Lower lobe of right lung (tissue), 2 donors: Measurements from ENCODE around the gene DRG2. TPM values are rescaled to one million over a fixed set of nuclear protein-coding genes. Genes with fewer than 3 reads are reported as not detected.

Source experiments
- ATAC-seq, 2 donors: fragments of 200-7000 bp; cut with Tn5 transposase; one replicate each; pipeline ENCODE4 v1.9.1; 2020 to 2022; ENCODE audit warnings: mild to moderate bottlenecking in 2 of 2, moderate library complexity in 2 of 2
- DNase-seq: peaks from one replicate; pipeline ENCODE4 v3.0.0-alpha.2; 2020
- H3K27ac ChIP-seq: fragments of 200-600 bp; one replicate; pipeline ENCODE4 v1.8.0; 2022
- H3K27me3 ChIP-seq: fragments of 200-600 bp; one replicate; pipeline ENCODE4 v1.8.0; 2022; ENCODE audit warnings: low read depth
- H3K36me3 ChIP-seq: fragments of 200-600 bp; one replicate; pipeline ENCODE4 v1.8.0; 2022; ENCODE audit warnings: mild to moderate bottlenecking
- H3K4me1 ChIP-seq: fragments of 200-600 bp; one replicate; pipeline ENCODE4 v1.8.0; 2022
- H3K4me3 ChIP-seq: fragments of 200-600 bp; one replicate; pipeline ENCODE4 v1.8.0; 2022; ENCODE audit warnings: mild to moderate bottlenecking
- H3K9me3 ChIP-seq: fragments of 200-600 bp; one replicate; pipeline ENCODE4 v1.8.0; 2022
- CTCF ChIP-seq: fragments of 200-600 bp; IDR thresholded peaks from one replicate; pipeline ENCODE4 v1.8.0; 2022; ENCODE audit warnings: antibody characterized with exemption, mild to moderate bottlenecking
- intact Hi-C: fragments of 100-400 bp; cut with DNase I; formaldehyde crosslinking; loops from one replicate; pipeline ENCODE4 v1.11.0; 2022
- total RNA-seq: library from RNA; stranded (reverse); fragmentation: NEBNext Ultra II Directional; extraction: Animal tissue kit (Norgen Biotek cat#: 25700); gene quantifications from one replicate; pipeline ENCODE4 v1.2.1, GENCODE V29; 2021
- donor health status: DM: no; HTN: yes; CAD: no; lungs with severe emphysema.

The DRG2 gene
- total RNA-seq, 1 donor from 2014 or later, result 29.2 TPM

- Histone ChIP-seq H3K36me3 (no peaks in the 10 kb centered on the region), H3K27ac (no peak overlapping the region), H3K4me1 (no peaks in the 10 kb centered on the region), H3K9me3 (no peaks in the 10 kb centered on the region), H3K27me3 (peaks cover 7% of the 10 kb centered on the region), H3K4me3 (no peak overlapping the region)
- TF ChIP-seq CTCF, result no peak
- no peak for ATAC-seq
- intact Hi-C loops, result no loop called here
- no peak for DNase-seq
These were observed 13.0 kb upstream of the DRG2 start for GRCh38 chr17:18074566-18075272.

- H3K4me1 ChIP-seq, result no peaks in the 10 kb centered on the region
- H3K4me3 ChIP-seq, result no peak overlapping the region
- TF ChIP-seq CTCF, result no peak
- intact Hi-C loops, result no loop called here
- no peaks in the 10 kb centered on the region for H3K36me3 ChIP-seq
- peaks cover 7% of the 10 kb centered on the region for H3K27me3 ChIP-seq
- H3K9me3 ChIP-seq, result no peaks in the 10 kb centered on the region
- ATAC-seq (no peak), DNase-seq (no peak)
- no peak overlapping the region for H3K27ac ChIP-seq
These were observed 10.8 kb upstream of the DRG2 start for GRCh38 chr17:18076936-18077335.

GRCh38 chr17:18079543-18079942, 8.2 kb upstream of the DRG2 start:
- Histone ChIP-seq H3K27me3 (peaks cover 7% of the 10 kb centered on the region), H3K36me3 (no peaks in the 10 kb centered on the region), H3K4me1 (no peaks in the 10 kb centered on the region), H3K9me3 (no peaks in the 10 kb centered on the region), H3K27ac (no peak overlapping the region), H3K4me3 (no peak overlapping the region)
- TF ChIP-seq CTCF, result no peak
- DNase-seq, result no peak
- ATAC-seq, result no peak
- intact Hi-C loops, result no loop called here

- Histone ChIP-seq H3K4me1 (peaks cover 13% of the 10 kb centered on the region), H3K4me3 (no peak overlapping the region), H3K27ac (no peak overlapping the region), H3K9me3 (no peaks in the 10 kb centered on the region), H3K27me3 (peaks cover under 1% of the 10 kb centered on the region), H3K36me3 (no peaks in the 10 kb centered on the region)
- no peak for TF ChIP-seq CTCF
- intact Hi-C loops, result no loop called here
- no peak for ATAC-seq
- DNase-seq, result no peak
These were observed 3.5 kb upstream of the DRG2 start for GRCh38 chr17:18084256-18084655.

GRCh38 chr17:18089613-18090012, 1.9 kb downstream of the DRG2 start:
- H3K9me3 ChIP-seq, result no peaks in the 10 kb centered on the region
- H3K27me3 ChIP-seq, result no peaks in the 10 kb centered on the region
- peaks cover 13% of the 10 kb centered on the region for H3K4me1 ChIP-seq
- H3K36me3 ChIP-seq, result peaks cover 32% of the 10 kb centered on the region
- no peak overlapping the region for H3K27ac ChIP-seq
- no peak overlapping the region for H3K4me3 ChIP-seq
- TF ChIP-seq CTCF, result no peak
- DNase-seq, result no peak
- intact Hi-C loops, result no loop called here
- no peak for ATAC-seq
